ENCODE results near the gene SNRPF.

GRCh38 chr12:95859344-95859816, 628 bp downstream of the SNRPF start:
- no peak for TF ChIP-seq CTCF (IDR thresholded peaks at IDR 0.05; ENCODE audit: poor library complexity)
- TF ChIP-seq EZH2 (IDR thresholded peaks at IDR 0.05; ENCODE audit: borderline replicate concordance) = no peak
- TF ChIP-seq EZH2phosphoT487 (IDR thresholded peaks at IDR 0.05; ENCODE audit: low read depth, severe bottlenecking, unreplicated experiment) = no peak
